Lung (tissue), 12 donors: Measurements from ENCODE around the gene LPAR5. TPM values are rescaled to one million over a fixed set of nuclear protein-coding genes. Genes with fewer than 3 reads are reported as not detected.

Source experiments
- ATAC-seq: fragments of 200-7000 bp; cut with Tn5 transposase; one replicate; pipeline ENCODE4 v1.9.1; 2020; ENCODE audit warnings: moderate number of reproducible peaks; ENCODE audit not compliant: insufficient read depth, low FRiP score
- DNase-seq, 3 donors: peaks; one replicate each; pipeline ENCODE4 v3.0.0-alpha.2; 2013 to 2017
- H3K27ac ChIP-seq, 2 donors: one replicate each; pipeline ENCODE4 v1.5.1; 2013; ENCODE audit warnings: mild to moderate bottlenecking in 2 of 2, moderate library complexity in 2 of 2, control low read depth in 1 of 2, inconsistent platforms in 1 of 2, low read depth in 1 of 2, low read length in 1 of 2
- H3K27me3 ChIP-seq, 3 donors: one replicate each; pipeline ENCODE4 v1.5.1; 2013; ENCODE audit warnings: low read length in 2 of 3; ENCODE audit not compliant: control insufficient read depth in 3 of 3, insufficient read depth in 3 of 3
- H3K36me3 ChIP-seq, 4 donors: one replicate each; pipeline ENCODE4 v1.5.1; 2013; ENCODE audit warnings: low read length in 4 of 4, mild to moderate bottlenecking in 1 of 4, moderate library complexity in 1 of 4; ENCODE audit not compliant: control insufficient read depth in 4 of 4, insufficient read depth in 4 of 4
- H3K4me1 ChIP-seq, 5 donors: one replicate each; pipeline ENCODE4 v1.5.1; 2013; ENCODE audit warnings: low read length in 5 of 5, mild to moderate bottlenecking in 2 of 5, moderate library complexity in 1 of 5; ENCODE audit not compliant: control insufficient read depth in 5 of 5, insufficient read depth in 5 of 5
- H3K4me3 ChIP-seq: one replicate; pipeline ENCODE4 v1.5.1; 2013; ENCODE audit warnings: mild to moderate bottlenecking, control low read depth, moderate library complexity
- H3K9ac ChIP-seq, 2 donors: one replicate each; pipeline ENCODE4 v1.5.1; 2013; ENCODE audit warnings: low read length in 2 of 2, control low read depth in 1 of 2; ENCODE audit not compliant: insufficient read depth in 1 of 2
- H3K9me3 ChIP-seq, 4 donors: one replicate each; pipeline ENCODE4 v1.5.1; 2013; ENCODE audit warnings: low read length in 3 of 4, mild to moderate bottlenecking in 1 of 4, moderate library complexity in 1 of 4; ENCODE audit not compliant: control insufficient read depth in 4 of 4, insufficient read depth in 3 of 4
- CTCF ChIP-seq: IDR thresholded peaks from 2 replicates; pipeline ENCODE4 v1.5.1; 2012; ENCODE audit warnings: mild to moderate bottlenecking; ENCODE audit errors: control extremely low read depth, extremely low read depth
- WGBS, 2 donors: extraction: QIAGEN DNeasy Blood & Tissue Kit; methylation state at CpG; one replicate each; pipeline ENCODE4 v1.1.7; 2013; 5-methylcytosine and 5-hydroxymethylcytosine counted together
- polyA plus RNA-seq, 2 donors: library from polyadenylated mRNA; stranded (reverse); fragments of 200-250 nt; gene quantifications; one replicate each; pipeline ENCODE4 v1.2.1, GENCODE V29; 2013
- total RNA-seq, 2 donors: library from RNA; depleted of rRNA in 1 of 2; stranded (reverse); fragments of >200 nt in 1 of 2; gene quantifications; one replicate each; pipeline ENCODE4 v1.2.1, GENCODE V29; 2014 to 2021
- donor health status: control.
- donor health status: control.
- donor health status: Bipolar disorder and iron deficiency.
- donor health status: healthy.
- donor health status: DM: yes; HTN: yes; CAD: no.

Gene LPAR5
- total and polyA plus RNA-seq, 4 donors, result 0.51 to 2.8 (median 1.5) TPM

GRCh38 chr12:6620885-6621274 is 14.9 kb downstream of the LPAR5 start:
- no peaks in the 10 kb centered on the region for H3K36me3 ChIP-seq
- H3K27me3 ChIP-seq, result no peaks in the 10 kb centered on the region
- H3K9me3 ChIP-seq, result no peaks in the 10 kb centered on the region
- no peak for TF ChIP-seq CTCF
- WGBS, 2 donors, result 81 to 86% methylated on average over 29 of the region's 29 CpGs
- H3K4me3 ChIP-seq, result no peak overlapping the region
- DNase-seq (no peak), ATAC-seq (no peak)
- H3K27ac ChIP-seq, result no peak overlapping the region
- H3K4me1 ChIP-seq, result peaks cover 0 to 29% (median 10%) of the 10 kb centered on the region in 5 donors
- no peak overlapping the region for H3K9ac ChIP-seq

- peak; percentile 69 to 77 (median 74) for DNase-seq
- Histone ChIP-seq H3K4me3 (no peak overlapping the region), H3K9ac (no peak overlapping the region), H3K9me3 (no peaks in the 10 kb centered on the region), H3K4me1 (peaks cover 0 to 29% (median 10%) of the 10 kb centered on the region in 5 donors), H3K27me3 (no peaks in the 10 kb centered on the region), H3K36me3 (no peaks in the 10 kb centered on the region), H3K27ac (no peak overlapping the region)
- ATAC-seq, result peak; percentile 25
- WGBS, 2 donors, result 35 to 39% methylated on average over 81 to 88 of the region's 88 CpGs
- no peak for TF ChIP-seq CTCF
Measured at GRCh38 chr12:6620137-6620884, 15.4 kb downstream of the LPAR5 start.

- H3K9ac ChIP-seq, result no peak overlapping the region
- no peak for TF ChIP-seq CTCF
- no peaks in the 10 kb centered on the region for H3K27me3 ChIP-seq
- no peak overlapping the region for H3K4me3 ChIP-seq
- H3K4me1 ChIP-seq, result peaks cover 0 to 38% (median 10%) of the 10 kb centered on the region in 5 donors
- DNase-seq (peak; percentile 54 to 99 (median 96)), ATAC-seq (no peak)
- no peaks in the 10 kb centered on the region for H3K9me3 ChIP-seq
- H3K36me3 ChIP-seq, result no peaks in the 10 kb centered on the region
- no peak overlapping the region for H3K27ac ChIP-seq
- 48 to 70% methylated on average over 5 of the region's 5 CpGs for WGBS, 2 donors
Measured at GRCh38 chr12:6618483-6619225, 17.1 kb downstream of the LPAR5 start.
